ENCODE results near the gene PDZRN4.

PDZRN4 gene

DNA sequence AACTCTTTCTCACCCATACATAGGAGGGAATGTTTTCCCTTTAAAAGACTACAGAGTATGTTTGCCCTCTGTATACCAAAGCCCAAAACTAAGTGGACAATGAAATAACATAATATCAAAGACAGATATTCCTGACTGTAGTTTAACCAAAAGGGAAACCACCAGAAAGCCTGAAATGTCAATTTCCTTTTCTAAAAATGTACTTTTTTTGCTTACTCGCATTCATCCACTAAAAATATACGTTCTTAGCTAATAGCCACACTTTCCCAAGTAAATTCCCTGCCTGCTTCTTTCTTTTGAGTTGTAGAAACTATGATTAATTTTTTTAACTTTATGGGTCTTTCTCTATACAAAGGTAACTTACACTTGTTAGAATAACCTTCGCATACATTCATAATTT lies 280.2 kb downstream of the PDZRN4 start:
- no peak for DNase-seq (ENCODE audit: low spot score in 2 of 2)
- no peak overlapping the region for H3K4me3 ChIP-seq
- in situ Hi-C loops (cut with MboI; ENCODE audit: low sequenced_read_pairs): no loop called here
- no peaks in the 10 kb centered on the region for H3K27me3 ChIP-seq (ENCODE audit: low read depth)
- H3K9me3 ChIP-seq: no peaks in the 10 kb centered on the region
- peaks cover 4% of the 10 kb centered on the region for H3K4me1 ChIP-seq
- no peaks in the 10 kb centered on the region for H3K36me3 ChIP-seq (replicated peaks)

DNA sequence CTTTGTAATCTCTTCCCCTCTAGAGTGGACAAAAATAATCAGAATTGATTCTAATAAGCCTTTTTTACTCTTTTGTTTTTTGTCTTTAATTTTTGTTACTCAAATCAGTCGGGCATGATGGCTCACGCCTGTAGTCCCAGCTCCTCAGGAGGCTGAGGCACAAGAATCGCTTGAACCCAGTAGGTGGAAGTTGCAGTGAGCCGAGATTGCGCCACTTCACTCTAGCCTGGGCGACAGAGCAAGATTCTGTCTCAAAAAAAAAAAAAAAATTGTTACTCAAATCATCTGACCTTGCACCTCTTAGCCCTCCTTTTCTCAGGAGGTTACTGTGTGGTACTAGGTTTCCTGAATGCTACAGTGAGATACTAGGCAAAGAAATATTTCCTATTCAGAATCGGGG lies 280.6 kb downstream of the PDZRN4 start:
- no peaks in the 10 kb centered on the region for H3K9me3 ChIP-seq
- DNase-seq (ENCODE audit: low spot score in 2 of 2): no peak
- no peaks in the 10 kb centered on the region for H3K27me3 ChIP-seq (ENCODE audit: low read depth)
- no peaks in the 10 kb centered on the region for H3K36me3 ChIP-seq (replicated peaks)
- H3K4me3 ChIP-seq: no peak overlapping the region
- in situ Hi-C loops (cut with MboI; ENCODE audit: low sequenced_read_pairs): no loop called here
- H3K4me1 ChIP-seq: peaks cover 4% of the 10 kb centered on the region

DNA sequence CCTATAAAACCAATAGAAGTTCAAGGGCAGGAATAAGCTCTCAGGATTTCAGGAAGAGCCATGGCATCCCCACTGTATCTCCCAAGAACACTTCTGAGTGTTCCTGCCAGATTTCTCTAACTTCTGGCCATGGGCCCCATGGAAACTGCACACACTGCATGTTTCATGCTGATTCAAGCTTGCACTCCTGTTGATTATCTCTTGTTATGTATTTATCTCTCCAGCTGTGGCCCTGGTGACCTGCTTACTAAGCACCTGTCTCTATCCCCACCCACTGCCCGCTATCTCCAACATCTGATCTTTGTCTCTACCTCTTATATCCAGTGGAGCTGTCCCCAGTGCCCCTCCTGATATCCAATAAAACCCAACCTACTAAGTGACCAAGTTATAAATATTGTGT lies 285.3 kb downstream of the PDZRN4 start:
- Histone ChIP-seq H3K4me1 (no peaks in the 10 kb centered on the region), H3K4me3 (no peak overlapping the region), H3K9me3 (no peaks in the 10 kb centered on the region), H3K36me3 (replicated peaks) (no peaks in the 10 kb centered on the region), H3K27me3 (ENCODE audit: low read depth) (no peaks in the 10 kb centered on the region)
- in situ Hi-C loops (cut with MboI; ENCODE audit: low sequenced_read_pairs): no loop called here
- DNase-seq (ENCODE audit: low spot score in 2 of 2): no peak

DNA sequence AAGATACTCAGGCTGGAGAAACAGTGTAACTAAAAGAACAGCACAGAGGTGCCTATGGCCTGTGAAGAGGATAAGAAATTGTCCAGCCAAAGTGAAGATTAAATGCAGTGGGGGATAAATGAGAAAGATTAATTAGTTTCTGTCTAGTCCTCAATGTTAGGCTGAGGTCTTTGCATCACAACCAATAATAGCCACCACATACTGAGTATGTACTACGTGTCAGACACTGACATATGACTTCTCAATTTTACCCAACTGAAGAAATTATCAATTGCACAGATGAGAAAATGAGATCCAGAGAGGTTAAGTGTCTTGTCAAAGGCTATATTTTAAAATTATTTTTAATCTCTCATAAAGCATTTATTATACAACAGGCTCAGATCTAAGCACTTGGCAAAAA lies 285.9 kb downstream of the PDZRN4 start:
- Histone ChIP-seq H3K27me3 (ENCODE audit: low read depth) (no peaks in the 10 kb centered on the region), H3K4me1 (no peaks in the 10 kb centered on the region), H3K36me3 (replicated peaks) (no peaks in the 10 kb centered on the region), H3K9me3 (no peaks in the 10 kb centered on the region), H3K4me3 (no peak overlapping the region)
- in situ Hi-C loops (cut with MboI; ENCODE audit: low sequenced_read_pairs): no loop called here
- no peak for DNase-seq (ENCODE audit: low spot score in 2 of 2)

DNA sequence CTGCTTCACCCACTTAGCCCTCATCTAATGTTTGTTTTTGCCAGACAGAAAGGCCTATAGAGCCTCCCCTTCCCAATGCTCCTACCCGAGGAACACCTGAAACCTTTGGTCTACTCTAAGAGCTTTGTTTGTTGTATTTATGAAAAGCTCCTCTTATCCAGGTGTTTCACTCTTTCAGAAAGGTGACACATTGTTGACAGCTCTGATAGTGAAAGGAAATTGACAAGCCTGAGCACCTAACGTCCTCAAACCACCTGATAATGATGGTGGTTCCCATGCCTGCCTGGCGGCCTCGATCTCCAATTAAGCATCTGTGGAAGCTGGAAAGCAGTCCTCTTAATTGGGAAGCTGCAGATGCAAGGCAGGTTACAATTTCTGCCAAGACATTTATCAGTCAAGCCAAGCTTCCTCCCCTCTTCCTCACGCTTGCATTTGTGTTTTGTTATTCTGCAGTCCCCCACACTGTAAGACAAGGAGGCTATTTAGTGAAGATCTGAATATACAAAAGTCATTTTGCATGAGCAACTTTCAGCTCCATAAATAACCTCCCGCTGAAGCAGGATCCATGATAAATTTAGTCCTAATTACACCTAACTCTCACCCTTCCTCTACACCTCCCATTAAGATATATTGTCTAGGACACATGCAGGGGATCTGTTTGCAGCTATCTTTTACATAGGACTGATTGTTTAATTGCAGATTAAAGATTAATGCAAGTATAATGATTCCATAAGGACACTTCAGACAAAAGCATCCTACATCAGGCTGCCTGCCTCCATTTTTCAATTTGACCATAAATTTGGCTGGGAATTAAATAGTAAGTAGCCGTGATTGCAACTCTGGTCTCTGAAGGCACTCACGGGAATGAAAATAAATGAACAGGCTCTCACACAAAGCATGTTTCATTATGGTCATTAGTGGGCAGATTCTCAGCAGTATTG lies 288.6 kb downstream of the PDZRN4 start:
- DNase-seq (ENCODE audit: low spot score in 2 of 2): no peak
- Histone ChIP-seq H3K4me1 (no peaks in the 10 kb centered on the region), H3K36me3 (replicated peaks) (no peaks in the 10 kb centered on the region), H3K4me3 (no peak overlapping the region), H3K27me3 (ENCODE audit: low read depth) (no peaks in the 10 kb centered on the region), H3K9me3 (no peaks in the 10 kb centered on the region)
- in situ Hi-C loops (cut with MboI; ENCODE audit: low sequenced_read_pairs): no loop called here

DNA sequence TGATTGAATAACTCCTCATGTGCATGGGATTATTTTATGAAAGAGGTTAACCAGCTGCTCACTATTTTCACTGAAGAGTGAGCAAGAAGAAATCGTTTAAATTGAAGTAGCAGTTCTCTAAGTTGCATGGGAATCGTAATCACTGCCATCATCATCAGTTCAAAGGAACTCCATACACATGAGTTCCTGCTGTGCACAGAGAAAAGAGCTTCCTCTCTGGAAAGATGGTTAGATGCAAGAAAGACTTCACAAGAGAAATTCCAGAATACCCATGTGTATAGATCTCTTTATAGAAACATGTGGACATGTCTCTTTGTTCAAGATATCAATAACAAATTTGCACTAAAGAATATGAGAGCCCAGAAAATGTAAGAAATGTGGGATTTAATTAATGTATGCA lies 291.3 kb downstream of the PDZRN4 start:
- Histone ChIP-seq H3K9me3 (no peaks in the 10 kb centered on the region), H3K27me3 (ENCODE audit: low read depth) (peaks cover 3% of the 10 kb centered on the region; the same call in 1 of the 2 replicates), H3K4me3 (no peak overlapping the region), H3K36me3 (replicated peaks) (no peaks in the 10 kb centered on the region), H3K4me1 (no peaks in the 10 kb centered on the region)
- DNase-seq (ENCODE audit: low spot score in 2 of 2): no peak
- in situ Hi-C loops (cut with MboI; ENCODE audit: low sequenced_read_pairs): no loop called here

DNA sequence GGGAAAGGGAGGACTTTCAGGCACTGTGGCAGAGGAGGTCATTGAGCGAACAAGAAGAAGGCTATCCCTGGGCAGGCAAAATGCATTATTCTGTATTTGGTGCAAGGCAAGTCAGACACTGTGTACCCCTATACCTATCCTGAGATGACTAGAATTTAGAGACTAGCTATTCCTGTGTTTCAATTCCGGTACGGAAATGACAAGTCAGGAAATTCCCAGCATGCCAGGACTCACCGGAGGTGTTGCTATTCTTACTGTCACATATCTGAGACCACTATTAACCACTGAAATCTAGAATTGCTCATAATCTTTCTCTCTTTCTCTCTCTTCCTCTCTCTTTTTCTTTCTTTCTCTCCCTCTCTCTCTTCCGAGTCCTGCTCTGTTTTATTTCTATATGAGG lies 297.1 kb downstream of the PDZRN4 start:
- H3K4me3 ChIP-seq: no peak overlapping the region
- H3K36me3 ChIP-seq (replicated peaks): no peaks in the 10 kb centered on the region
- in situ Hi-C loops (cut with MboI; ENCODE audit: low sequenced_read_pairs): no loop called here
- DNase-seq (ENCODE audit: low spot score in 2 of 2): no peak
- no peaks in the 10 kb centered on the region for H3K9me3 ChIP-seq
- H3K4me1 ChIP-seq: no peaks in the 10 kb centered on the region
- peaks cover 3% of the 10 kb centered on the region; the same call in 1 of the 2 replicates for H3K27me3 ChIP-seq (ENCODE audit: low read depth)

DNA sequence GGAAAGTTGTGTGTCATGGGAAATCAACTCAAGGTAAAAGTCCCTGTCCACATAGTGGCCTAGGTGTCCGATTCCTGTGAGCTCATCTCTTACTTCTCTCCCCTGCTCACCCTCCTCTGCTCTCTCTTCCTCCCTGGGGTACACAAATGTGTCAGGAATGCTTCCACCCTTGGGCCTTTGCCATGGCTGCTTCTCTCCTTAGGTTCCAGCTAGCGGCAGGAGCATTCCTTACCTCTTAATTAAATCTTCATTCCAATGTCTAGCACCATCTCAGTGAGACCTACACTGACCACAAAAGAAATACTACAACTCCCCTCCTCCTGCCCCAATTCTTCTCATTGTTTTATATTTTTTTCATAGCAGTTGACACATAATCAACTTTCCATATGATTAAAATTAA lies 298.6 kb downstream of the PDZRN4 start:
- DNase-seq (ENCODE audit: low spot score in 2 of 2): no peak
- in situ Hi-C loops (cut with MboI; ENCODE audit: low sequenced_read_pairs): no loop called here
- Histone ChIP-seq H3K4me3 (no peak overlapping the region), H3K27me3 (ENCODE audit: low read depth) (peaks cover 3% of the 10 kb centered on the region; the same call in 1 of the 2 replicates), H3K4me1 (no peaks in the 10 kb centered on the region), H3K36me3 (replicated peaks) (no peaks in the 10 kb centered on the region), H3K9me3 (no peaks in the 10 kb centered on the region)

DNA sequence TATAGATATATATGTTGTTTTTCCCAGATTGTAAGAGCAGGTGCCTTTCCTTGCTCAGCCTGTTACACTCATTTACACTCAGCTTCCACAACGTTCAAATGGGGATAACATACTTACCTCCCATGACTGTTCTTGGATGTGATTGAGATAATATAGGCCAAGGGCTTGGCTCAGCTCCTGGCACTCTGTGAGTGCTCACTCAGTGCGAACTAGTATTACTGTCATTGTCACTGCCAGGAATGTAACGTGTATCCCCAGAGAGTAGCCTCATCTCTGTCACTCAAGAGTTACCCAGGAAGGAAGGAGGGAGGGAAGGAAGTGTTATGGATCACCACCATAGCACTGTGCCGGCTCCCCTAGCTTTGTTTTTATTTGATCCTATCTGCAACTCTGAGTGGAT lies 307.9 kb downstream of the PDZRN4 start:
- no peaks in the 10 kb centered on the region for H3K36me3 ChIP-seq (replicated peaks)
- no peak for DNase-seq (ENCODE audit: low spot score in 2 of 2)
- in situ Hi-C loops (cut with MboI; ENCODE audit: low sequenced_read_pairs): no loop called here
- H3K9me3 ChIP-seq: no peaks in the 10 kb centered on the region
- no peak overlapping the region for H3K4me3 ChIP-seq
- H3K4me1 ChIP-seq: peaks cover 2% of the 10 kb centered on the region; the same call in 1 of the 2 replicates
- H3K27me3 ChIP-seq (ENCODE audit: low read depth): no peaks in the 10 kb centered on the region

DNA sequence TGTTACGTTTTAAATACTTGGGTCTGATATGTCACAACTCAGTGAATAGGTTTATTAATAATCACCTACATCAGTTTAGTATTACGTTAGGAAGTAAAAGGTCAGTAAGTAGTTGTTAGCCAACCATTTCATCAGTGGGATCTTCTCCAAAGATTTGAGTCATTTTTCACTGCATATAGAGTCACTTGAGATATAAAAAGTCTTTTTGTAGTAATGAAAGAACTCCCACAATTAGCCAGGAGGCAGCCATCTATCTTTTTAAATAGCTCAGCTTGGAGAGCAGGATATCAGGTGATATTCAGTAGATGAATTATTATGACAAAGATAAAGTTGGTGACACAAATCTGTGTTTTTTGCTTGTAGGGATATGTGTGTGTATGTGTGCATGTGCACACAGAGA lies 309.3 kb downstream of the PDZRN4 start:
- in situ Hi-C loops (cut with MboI; ENCODE audit: low sequenced_read_pairs): no loop called here
- no peaks in the 10 kb centered on the region for H3K27me3 ChIP-seq (ENCODE audit: low read depth)
- DNase-seq (ENCODE audit: low spot score in 2 of 2): no peak
- no peaks in the 10 kb centered on the region for H3K36me3 ChIP-seq (replicated peaks)
- peaks cover 2% of the 10 kb centered on the region; the same call in 1 of the 2 replicates for H3K4me1 ChIP-seq
- H3K9me3 ChIP-seq: no peaks in the 10 kb centered on the region
- no peak overlapping the region for H3K4me3 ChIP-seq

DNA sequence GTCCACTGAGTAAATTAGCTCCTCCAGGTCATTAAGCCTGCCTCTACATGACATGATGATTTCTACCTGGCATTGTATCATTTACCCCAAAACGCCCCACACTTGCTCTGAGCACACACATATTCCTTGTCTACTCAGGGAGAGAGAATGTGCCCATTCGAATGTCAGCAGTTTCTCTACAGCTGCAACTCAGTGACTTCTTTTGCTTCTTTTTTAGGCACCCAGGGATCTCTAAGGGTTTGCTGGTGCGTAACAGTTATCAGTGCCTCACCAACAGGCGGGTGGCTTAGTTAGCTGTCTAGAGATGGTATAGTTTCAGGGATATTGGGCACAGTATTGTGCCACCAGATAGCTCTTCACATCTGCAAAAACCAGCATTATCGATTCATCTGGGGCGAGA lies 316.9 kb downstream of the PDZRN4 start:
- Histone ChIP-seq H3K9me3 (no peaks in the 10 kb centered on the region), H3K4me3 (no peak overlapping the region), H3K36me3 (replicated peaks) (no peaks in the 10 kb centered on the region), H3K27me3 (ENCODE audit: low read depth) (no peaks in the 10 kb centered on the region), H3K4me1 (peaks cover 4% of the 10 kb centered on the region; the same call in 1 of the 2 replicates)
- DNase-seq (ENCODE audit: low spot score in 2 of 2): no peak
- in situ Hi-C loops (cut with MboI; ENCODE audit: low sequenced_read_pairs): no loop called here

DNA sequence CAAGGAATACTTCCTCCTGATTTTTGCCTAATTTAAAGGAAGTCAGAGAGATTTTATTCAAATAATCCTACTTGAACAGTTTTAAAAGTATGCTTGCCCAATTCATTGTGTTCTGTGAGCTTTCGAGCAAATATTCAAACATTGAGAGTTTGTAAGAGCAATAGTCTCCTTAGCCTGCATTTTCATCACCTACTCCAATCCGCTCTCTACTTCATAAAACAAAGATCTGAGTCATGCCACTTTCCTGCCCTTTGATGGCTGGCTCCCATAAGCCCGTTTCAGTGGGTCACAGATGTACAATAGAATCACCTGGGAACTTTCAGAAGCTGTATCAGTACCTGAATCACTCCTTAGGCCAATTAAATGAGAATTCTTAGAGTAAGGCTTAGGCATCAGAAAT lies 319.2 kb downstream of the PDZRN4 start:
- no peaks in the 10 kb centered on the region for H3K36me3 ChIP-seq (replicated peaks)
- H3K9me3 ChIP-seq: no peaks in the 10 kb centered on the region
- peaks cover 7% of the 10 kb centered on the region for H3K4me1 ChIP-seq
- DNase-seq (ENCODE audit: low spot score in 2 of 2): no peak
- in situ Hi-C loops (cut with MboI; ENCODE audit: low sequenced_read_pairs): no loop called here
- no peaks in the 10 kb centered on the region for H3K27me3 ChIP-seq (ENCODE audit: low read depth)
- H3K4me3 ChIP-seq: no peak overlapping the region

DNA sequence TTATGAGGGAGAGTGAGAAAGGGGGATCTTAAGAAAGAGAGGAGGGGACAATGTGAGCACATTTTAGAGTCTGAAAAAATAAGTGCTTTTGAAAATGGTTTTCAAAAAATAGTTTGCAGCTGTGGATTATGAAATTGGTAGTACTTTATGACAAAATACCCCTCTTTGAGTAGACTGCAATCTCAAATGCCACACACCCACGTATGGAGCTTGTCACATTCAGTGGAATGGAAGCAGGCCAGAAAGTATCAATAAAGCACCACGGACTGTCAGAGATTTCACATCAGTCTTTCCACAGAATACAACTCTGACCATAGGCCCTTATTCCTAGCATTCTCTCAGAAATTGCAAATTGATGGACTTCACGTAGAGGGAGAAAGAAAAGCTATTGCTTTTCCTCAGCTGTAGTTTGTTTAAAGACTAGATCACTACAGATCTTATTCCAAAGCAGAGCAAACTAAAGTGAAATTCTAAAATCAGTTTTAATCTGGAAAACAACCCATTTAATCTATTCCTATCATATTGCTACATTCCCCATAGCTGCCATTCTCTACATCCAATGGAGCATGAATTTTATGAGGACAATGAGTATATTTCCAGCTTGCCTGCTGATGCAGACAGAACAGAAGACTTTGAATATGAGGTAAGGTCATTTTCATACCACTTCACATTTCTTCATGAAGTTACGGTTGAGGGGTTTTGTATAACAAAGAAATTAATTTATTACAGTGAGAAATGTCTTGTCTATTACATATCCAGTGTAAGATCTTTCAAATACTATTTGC lies 321.3 kb downstream of the PDZRN4 start:
- H3K9me3 ChIP-seq: no peaks in the 10 kb centered on the region
- no peak for DNase-seq (ENCODE audit: low spot score in 2 of 2)
- no peaks in the 10 kb centered on the region for H3K36me3 ChIP-seq (replicated peaks)
- peaks cover 15% of the 10 kb centered on the region for H3K4me1 ChIP-seq
- H3K27me3 ChIP-seq (ENCODE audit: low read depth): no peaks in the 10 kb centered on the region
- in situ Hi-C loops (cut with MboI; ENCODE audit: low sequenced_read_pairs): no loop called here
- no peak overlapping the region for H3K4me3 ChIP-seq

DNA sequence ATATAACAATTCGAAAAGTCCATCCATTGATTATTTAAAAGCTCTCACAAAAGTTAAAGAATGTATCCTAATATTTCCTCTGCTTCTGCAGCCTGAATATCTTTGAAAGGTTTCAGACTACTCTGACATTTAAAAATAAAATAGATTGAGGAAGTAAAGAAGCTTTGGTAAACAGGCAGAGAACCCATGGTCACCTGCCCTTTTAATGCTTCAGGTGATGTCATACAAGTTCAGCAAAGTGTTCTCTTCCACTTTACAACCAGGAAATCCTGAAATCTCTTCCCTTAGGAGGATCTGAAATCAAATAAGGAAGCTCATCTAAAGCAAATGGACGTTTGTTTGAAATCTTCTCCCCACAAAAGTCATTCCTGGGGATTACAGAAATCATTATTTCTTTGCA lies 322.4 kb downstream of the PDZRN4 start:
- in situ Hi-C loops (cut with MboI; ENCODE audit: low sequenced_read_pairs): no loop called here
- Histone ChIP-seq H3K36me3 (replicated peaks) (no peaks in the 10 kb centered on the region), H3K4me3 (no peak overlapping the region), H3K9me3 (no peaks in the 10 kb centered on the region), H3K4me1 (peaks cover 15% of the 10 kb centered on the region), H3K27me3 (ENCODE audit: low read depth) (no peaks in the 10 kb centered on the region)
- DNase-seq (ENCODE audit: low spot score in 2 of 2): no peak

All from HAP-1 (cell line).